ENCODE measurements around the gene CDK7.

CDK7 gene

GRCh38 chr5:69234457-69235268, at the start of gene CDK7:
Gene CDK7, plus strand, starts transcription at chr5:69234886. Its CDS starts 90 bp downstream, at chr5:69234976.
- DNase-seq (ENCODE audit: insufficient read length, low spot score) (peak; percentile 68), FAIRE-seq (no peak)
- no peak for TF ChIP-seq CTCF (IDR thresholded peaks at IDR 0.05; ENCODE audit: insufficient read depth, missing control alignments)

GRCh38 chr5:69187342-69187741, 47.3 kb upstream of the CDK7 start:
- TF ChIP-seq CTCF (IDR thresholded peaks at IDR 0.05; ENCODE audit: insufficient read depth, missing control alignments): no peak
- DNase-seq (ENCODE audit: insufficient read length, low spot score): no peak
- no peak for FAIRE-seq

DNA sequence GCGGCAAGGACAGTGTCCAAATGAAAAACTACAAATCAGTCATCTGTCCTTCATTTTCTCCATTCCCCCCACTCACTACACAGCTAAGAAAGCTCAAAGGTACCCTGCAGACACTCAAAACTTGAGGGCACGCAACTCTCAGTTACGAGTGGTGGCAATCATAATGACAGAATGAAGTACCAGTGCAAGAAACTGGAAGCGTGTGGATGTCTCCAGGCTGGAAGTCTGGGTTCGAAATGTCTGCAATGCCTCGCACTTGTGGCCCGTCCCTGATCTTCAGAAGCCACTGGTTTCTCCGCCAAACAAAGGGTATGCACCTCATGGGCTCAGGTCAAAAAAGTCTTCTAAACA, 45.9 kb upstream of the CDK7 start:
- FAIRE-seq: no peak
- no peak for DNase-seq (ENCODE audit: insufficient read length, low spot score)
- no peak for TF ChIP-seq CTCF (IDR thresholded peaks at IDR 0.05; ENCODE audit: insufficient read depth, missing control alignments)

DNA sequence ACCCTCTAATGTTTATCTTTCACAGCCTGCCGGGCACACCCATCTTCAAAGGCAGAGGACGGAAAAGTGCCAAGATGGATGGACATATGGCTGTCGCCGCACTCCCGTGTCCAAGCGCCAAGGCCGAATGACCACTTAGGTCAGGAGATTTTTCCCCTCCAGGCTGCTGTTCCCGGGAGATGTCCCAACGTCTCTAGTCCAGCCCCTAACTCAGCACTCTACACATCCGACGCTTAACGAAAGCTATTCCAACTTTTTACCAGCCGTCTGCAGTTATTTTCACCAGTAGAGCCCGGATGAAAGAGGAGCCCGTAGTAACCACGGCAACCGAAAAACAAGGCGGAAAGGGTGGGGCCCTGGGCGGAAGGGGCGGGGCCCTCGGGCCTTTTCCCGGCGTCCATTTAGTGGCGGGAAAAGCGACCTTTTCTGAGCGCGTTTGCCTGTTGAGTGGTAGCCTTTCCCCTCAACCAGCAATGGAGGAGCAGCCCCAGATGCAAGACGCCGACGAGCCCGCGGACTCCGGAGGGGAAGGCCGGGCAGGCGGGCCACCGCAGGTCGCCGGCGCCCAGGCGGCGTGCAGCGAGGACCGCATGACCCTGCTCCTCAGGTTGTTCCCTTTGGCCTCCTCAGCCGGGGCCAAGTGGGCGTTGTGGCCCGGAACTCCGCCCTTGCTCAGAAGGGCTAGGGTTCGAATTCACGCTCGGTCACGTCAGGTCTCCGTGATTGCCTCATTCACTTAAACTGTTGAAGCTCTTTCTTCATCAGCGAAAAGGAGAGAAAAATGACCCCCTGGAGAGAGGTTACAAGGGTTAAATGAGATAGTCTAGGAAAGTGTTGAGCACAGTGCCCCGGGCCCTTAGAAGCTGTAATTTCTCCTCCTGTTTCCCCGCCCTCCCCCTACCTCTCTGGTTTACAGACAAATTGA, 45.3 kb upstream of the CDK7 start, which contains the start of gene CENPH:
TSS of gene CENPH (plus strand) at position 422 of the 925 bp plus-strand sequence. CDS start at position 474, 52 bp downstream.
- DNase-seq (ENCODE audit: insufficient read length, low spot score) (peak; percentile 70), FAIRE-seq (no peak)
- no peak for TF ChIP-seq CTCF (IDR thresholded peaks at IDR 0.05; ENCODE audit: insufficient read depth, missing control alignments)

DNA sequence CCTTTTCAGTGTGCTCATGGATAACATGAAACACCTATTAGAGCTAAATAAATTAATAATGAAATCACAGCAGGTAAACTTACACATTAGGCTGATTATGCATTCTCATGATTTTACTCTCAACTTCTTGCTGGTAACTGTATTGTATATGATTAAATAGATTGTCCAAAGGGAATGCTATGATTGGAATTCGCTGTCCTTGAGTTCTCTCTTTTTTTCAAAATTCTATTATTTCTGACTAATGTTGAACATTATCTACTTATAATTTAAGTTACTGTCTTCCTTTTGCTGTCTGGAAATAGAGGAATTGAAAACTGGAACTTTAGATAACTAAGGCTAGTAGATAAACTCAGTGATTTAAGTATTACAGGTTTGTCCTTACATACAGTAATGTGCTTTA, 32.2 kb upstream of the CDK7 start:
- no peak for TF ChIP-seq CTCF (IDR thresholded peaks at IDR 0.05; ENCODE audit: insufficient read depth, missing control alignments)
- no peak for DNase-seq (ENCODE audit: insufficient read length, low spot score)
- FAIRE-seq: no peak

DNA sequence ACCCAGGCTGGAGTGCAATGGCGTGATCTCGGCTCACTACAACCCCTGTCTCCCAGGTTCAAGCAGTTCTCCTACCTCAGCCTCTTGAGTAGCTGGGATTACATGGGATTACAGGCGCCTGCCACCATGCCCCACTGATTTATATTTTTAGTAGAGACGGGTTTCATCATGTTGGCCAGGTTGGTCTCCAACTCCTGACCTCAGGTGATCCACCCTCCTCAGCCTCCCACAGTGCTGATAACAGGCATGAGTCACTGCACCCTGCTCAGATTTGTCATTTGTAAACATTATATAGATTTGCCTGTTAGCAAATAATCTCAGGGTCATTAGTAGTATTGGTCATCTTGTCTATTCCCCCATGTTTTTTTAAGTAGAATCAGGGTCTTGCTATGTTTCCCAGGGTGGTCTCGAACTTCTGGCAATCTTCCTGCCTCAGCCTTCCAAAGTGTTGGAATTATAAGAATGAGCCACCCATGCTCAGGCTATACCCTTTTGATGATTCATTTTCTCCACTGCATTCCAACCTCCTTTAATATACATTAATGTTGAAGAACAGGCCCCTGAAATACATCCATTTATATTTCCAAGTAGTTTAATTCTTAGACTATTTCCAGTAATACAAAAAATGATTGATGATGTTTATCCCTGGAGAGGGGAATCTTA, 28.0 kb upstream of the CDK7 start:
- TF ChIP-seq CTCF (IDR thresholded peaks at IDR 0.05; ENCODE audit: insufficient read depth, missing control alignments): no peak
- DNase-seq (ENCODE audit: insufficient read length, low spot score): no peak
- FAIRE-seq: no peak

Data from D721Med (cell line).